ENCODE measurements around the gene TUBB. TPM values are rescaled to one million over a fixed set of nuclear protein-coding genes. Genes with fewer than 3 reads are reported as not detected.

TUBB gene
- total and polyA plus RNA-seq, 9 of the 15 experiments (the other 6 are each of a cell fraction or from before 2014, with no cell fraction given), result 971 to 2,870 (median 1,478) TPM

GRCh38 chr6:30742316-30743098 is 22.4 kb downstream of the TUBB start, which contains the start of gene FLOT1 (continued):
- TF ChIP-seq RNF2 (IDR thresholded peaks at IDR 0.05) (peak; percentile 58), TAF1 (IDR thresholded peaks at IDR 0.05; ENCODE audit: control insufficient read depth, extremely low read depth, insufficient read depth, low read length, severe bottlenecking) (peak; percentile 27), TFAM (CRISPR knock-in tag; conservative IDR thresholded peaks at IDR 0.05) (no peak), HDAC6 (IDR thresholded peaks at IDR 0.05; ENCODE audit: low read depth, low read length) (no peak), PHTF2 (CRISPR knock-in tag; IDR thresholded peaks at IDR 0.05) (no peak), CTCFL (IDR thresholded peaks at IDR 0.05; ENCODE audit: borderline replicate concordance, insufficient read depth, low read depth, low read length, poor library complexity, severe bottlenecking) (no peak), FOSL1 (tag; conservative IDR thresholded peaks at IDR 0.05) (peak; percentile 48), NFE2L1 (tag; IDR thresholded peaks at IDR 0.05; ENCODE audit: borderline replicate concordance, low read depth) (no peak), ZC3H11A (IDR thresholded peaks at IDR 0.05; ENCODE audit: low read depth, low read length) (peak; percentile 19; the same call in 1 of the 2 replicates), CREB1 (IDR thresholded peaks at IDR 0.05) (no peak; the same call in none of the 2 replicates), CREB1 (CRISPR knock-in tag; IDR thresholded peaks at IDR 0.05) (peak; percentile 56; the same call in 1 of the 2 replicates), ATF4 (CRISPR knock-in tag; IDR thresholded peaks at IDR 0.05) (no peak), ZNF830 (CRISPR knock-in tag; IDR thresholded peaks at IDR 0.05) (peak; percentile 31), ETS1 (conservative IDR thresholded peaks at IDR 0.05; ENCODE audit: control insufficient read depth, low read depth, low read length) (peak; percentile 82; the same call in 1 of the 2 replicates), ZNF551 (CRISPR knock-in tag; IDR thresholded peaks at IDR 0.05) (no peak), HES1 (IDR thresholded peaks at IDR 0.05; ENCODE audit: low read depth) (no peak), ZNF79 (CRISPR knock-in tag; IDR thresholded peaks at IDR 0.05; ENCODE audit: low read depth) (no peak), ZEB2 (IDR thresholded peaks at IDR 0.05) (0 out of 2 replicates have a peak, but pooled peaks have one; percentile 4), ZNF583 (CRISPR knock-in tag; IDR thresholded peaks at IDR 0.05) (no peak), ETV5 (CRISPR knock-in tag; IDR thresholded peaks at IDR 0.05; ENCODE audit: low read depth) (peak; percentile 97), FOS (IDR thresholded peaks at IDR 0.05; ENCODE audit: extremely low read depth, insufficient read length) (no peak), SREBF2 (CRISPR knock-in tag; IDR thresholded peaks at IDR 0.05) (no peak), TRIM28 (IDR thresholded peaks at IDR 0.05) (peak; percentile 49; the same call in 1 of the 2 replicates), SMAD4 (CRISPR knock-in tag; conservative IDR thresholded peaks at IDR 0.05) (peak; percentile 90), CREM (IDR thresholded peaks at IDR 0.05; ENCODE audit: low read depth) (peak; percentile 54), PHB2 (IDR thresholded peaks at IDR 0.05; ENCODE audit: low read depth) (no peak)

Data from K562 (cell line).